ENCODE data around the gene NCAPD2.

DNA sequence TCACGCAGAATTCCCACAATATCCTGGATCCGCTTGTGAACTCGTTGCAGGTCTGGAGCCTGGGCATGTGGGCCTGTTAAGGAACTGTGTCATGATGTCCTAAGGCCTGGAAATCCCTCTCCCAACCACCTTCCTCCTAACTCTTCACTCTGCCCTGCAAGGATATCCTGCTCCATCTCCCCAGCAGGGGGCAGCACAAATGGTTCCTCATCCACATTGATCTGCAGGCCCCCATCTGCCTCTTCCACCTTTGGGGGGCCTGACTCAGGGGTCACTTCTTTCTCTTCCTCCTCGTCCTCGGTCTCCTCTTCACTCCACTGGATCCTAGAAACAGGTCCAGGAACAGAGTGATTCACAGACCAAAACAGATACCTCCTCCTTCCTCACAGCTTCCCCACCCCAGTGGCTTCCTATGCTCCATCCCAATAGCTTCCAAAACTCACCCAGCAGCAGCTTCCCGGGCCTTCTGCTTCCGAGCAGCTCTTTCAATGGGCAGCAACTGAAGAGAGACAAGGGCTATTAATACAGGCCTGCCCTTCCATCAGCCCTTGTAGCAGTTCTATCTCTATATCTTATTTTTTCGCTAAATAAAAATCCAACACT lies 69.6 kb downstream of the NCAPD2 start:
- peak; percentile 86 for TF ChIP-seq CTCF (IDR thresholded peaks at IDR 0.05; ENCODE audit: low read depth, low read length)
- no peak for TF ChIP-seq MAX (IDR thresholded peaks at IDR 0.05; ENCODE audit: low read depth, low read length)
- TF ChIP-seq POLR2A (IDR thresholded peaks at IDR 0.05; ENCODE audit: extremely low read depth, insufficient read length), result no peak
- TF ChIP-seq MYC (IDR thresholded peaks at IDR 0.05; ENCODE audit: low read depth, low read length), result no peak
